ENCODE data around the gene CEP250.

The CEP250 gene

DNA sequence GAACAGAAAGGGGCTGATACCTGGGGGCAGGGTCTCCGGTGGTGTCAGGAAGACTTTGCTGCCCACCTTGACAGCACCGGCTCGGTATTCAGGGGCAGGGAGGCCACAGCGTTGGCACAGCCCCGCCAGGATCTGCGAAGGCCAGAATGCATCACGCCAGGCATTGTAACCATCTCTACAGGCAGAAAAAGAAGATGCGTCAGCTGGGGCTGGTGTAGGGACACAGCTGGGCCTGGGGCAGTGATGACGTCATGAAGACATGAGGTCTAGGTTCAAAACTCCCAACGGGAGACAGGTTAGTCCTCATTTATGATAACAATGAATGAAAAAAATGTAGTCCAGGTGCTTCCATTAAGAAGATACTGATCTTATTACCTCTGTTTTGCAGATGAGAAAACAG lies 108.4 kb downstream of the CEP250 start:
- Mint-ChIP-seq H3K27me3 (ENCODE audit: low read depth) (peaks cover 6% of the 10 kb centered on the region), H3K4me3 (no peak overlapping the region), H3K36me3 (ENCODE audit: low read depth) (no peaks in the 10 kb centered on the region), H3K4me1 (no peaks in the 10 kb centered on the region), H3K9me3 (no peaks in the 10 kb centered on the region), H3K27ac (no peak overlapping the region)
- TF ChIP-seq, protein P1, sequence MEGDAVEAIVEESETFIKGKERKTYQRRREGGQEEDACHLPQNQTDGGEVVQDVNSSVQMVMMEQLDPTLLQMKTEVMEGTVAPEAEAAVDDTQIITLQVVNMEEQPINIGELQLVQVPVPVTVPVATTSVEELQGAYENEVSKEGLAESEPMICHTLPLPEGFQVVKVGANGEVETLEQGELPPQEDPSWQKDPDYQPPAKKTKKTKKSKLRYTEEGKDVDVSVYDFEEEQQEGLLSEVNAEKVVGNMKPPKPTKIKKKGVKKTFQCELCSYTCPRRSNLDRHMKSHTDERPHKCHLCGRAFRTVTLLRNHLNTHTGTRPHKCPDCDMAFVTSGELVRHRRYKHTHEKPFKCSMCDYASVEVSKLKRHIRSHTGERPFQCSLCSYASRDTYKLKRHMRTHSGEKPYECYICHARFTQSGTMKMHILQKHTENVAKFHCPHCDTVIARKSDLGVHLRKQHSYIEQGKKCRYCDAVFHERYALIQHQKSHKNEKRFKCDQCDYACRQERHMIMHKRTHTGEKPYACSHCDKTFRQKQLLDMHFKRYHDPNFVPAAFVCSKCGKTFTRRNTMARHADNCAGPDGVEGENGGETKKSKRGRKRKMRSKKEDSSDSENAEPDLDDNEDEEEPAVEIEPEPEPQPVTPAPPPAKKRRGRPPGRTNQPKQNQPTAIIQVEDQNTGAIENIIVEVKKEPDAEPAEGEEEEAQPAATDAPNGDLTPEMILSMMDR (IDR thresholded peaks at IDR 0.05; ENCODE audit: unreplicated experiment in 3 of 3) = no peak

DNA sequence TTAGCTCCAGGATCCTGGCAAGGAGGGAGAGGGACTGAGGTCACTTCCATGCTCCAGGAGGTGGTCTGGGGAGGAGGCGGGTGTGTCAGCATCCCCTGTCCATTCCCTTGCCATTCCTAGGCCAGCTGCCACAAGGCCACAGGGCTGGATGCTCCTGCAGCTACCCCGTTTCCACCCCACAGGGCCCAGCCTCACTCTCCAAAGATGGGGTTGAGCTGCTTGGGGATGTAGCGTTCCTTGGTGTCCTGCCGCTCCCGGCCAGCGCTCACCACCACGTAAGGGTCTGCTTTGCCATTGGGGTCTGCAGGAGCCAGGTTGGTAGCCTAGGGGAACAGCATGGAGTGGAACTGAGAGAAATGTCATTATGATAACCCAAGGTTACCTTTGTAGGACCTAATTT lies 109.5 kb downstream of the CEP250 start:
- H3K4me3 Mint-ChIP-seq = no peak overlapping the region
- H3K27me3 Mint-ChIP-seq (ENCODE audit: low read depth) = peaks cover 3% of the 10 kb centered on the region
- no peaks in the 10 kb centered on the region for H3K4me1 Mint-ChIP-seq
- TF ChIP-seq, protein P1 (IDR thresholded peaks at IDR 0.05; ENCODE audit: unreplicated experiment in 3 of 3) = no peak
- no peaks in the 10 kb centered on the region for H3K9me3 Mint-ChIP-seq
- no peak overlapping the region for H3K27ac Mint-ChIP-seq
- H3K36me3 Mint-ChIP-seq (ENCODE audit: low read depth) = no peaks in the 10 kb centered on the region

DNA sequence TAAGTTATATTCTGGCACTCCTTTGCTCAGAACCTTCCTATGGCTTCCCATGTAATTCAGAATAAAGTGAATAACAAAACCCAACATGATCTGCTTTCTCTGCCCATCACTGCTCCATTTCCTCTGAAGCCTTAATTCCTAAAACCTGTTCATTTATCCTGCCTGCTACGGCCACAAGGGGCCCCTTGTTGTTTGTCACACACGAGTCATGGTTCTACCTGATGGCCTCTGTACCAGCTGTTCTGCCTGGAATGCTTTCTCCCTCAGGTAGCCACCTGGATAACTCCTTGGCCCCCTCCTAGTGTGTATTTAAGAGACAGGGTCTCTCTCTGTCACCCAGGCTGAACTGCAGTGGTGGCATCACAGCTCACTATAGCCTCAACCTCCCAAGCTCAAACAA lies 113.2 kb downstream of the CEP250 start:
- TF ChIP-seq, protein P1 (IDR thresholded peaks at IDR 0.05; ENCODE audit: unreplicated experiment in 3 of 3) = peak in 1 of 3 experiments; percentile 9
- Mint-ChIP-seq H3K27me3 (ENCODE audit: low read depth) (peaks cover 3% of the 10 kb centered on the region), H3K9me3 (peaks cover 4% of the 10 kb centered on the region), H3K4me3 (no peak overlapping the region), H3K36me3 (ENCODE audit: low read depth) (peaks cover 10% of the 10 kb centered on the region), H3K4me1 (no peaks in the 10 kb centered on the region), H3K27ac (no peak overlapping the region)

Measured in nephron (organoid).